ENCODE results near the gene GPR135. TPM values are rescaled to one million over a fixed set of nuclear protein-coding genes. Genes with fewer than 3 reads are reported as not detected.

Gene GPR135
- total and polyA plus RNA-seq, 2 of the 13 experiments (the other 11 are each of a cell fraction or from before 2014, with no cell fraction given) = 0.46 to 1.3 TPM

DNA sequence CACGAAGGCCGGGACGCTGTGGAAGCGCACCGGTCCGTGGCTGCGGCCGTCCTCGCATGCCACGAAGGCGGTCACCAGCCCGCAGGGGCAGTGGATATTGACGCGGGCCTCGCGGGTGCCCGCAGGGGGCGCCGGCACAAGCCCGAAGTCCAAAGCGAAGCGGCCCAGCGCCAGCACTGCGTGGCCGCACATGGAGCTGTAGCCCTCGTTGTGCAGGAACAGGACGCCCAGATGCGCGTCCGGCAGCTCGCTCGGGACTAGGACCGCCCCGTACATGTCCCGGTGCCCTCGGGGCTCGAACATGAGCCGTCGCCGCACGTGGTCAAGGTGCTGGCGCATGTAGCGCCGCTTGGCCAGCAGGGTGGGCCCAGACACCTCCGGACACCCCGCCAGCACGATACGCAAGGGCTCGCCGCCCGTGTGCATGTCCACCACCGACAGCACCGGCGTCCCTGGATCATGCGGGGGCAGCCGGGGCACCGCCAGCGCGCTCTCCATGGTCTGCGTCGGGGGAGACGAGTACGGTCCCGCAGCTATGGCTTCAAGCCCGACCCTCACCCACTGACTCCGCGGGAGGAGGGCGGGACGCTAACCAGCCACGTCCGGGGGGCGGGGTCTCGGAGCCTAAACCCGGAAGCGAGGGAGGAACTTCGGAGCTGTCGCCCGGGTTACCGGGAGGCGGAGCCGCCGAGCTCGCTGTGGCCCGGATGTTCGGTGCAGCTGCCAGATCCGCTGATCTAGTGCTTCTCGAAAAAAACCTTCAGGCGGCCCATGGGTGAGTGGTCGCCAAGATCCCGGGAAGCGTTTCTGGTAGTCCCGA, 18.8 kb upstream of the GPR135 start, which contains the start of the genes JKAMP and L3HYPDH (continued):
- no peak; the same call in 1 of the 2 replicates for TF ChIP-seq SIN3B (IDR thresholded peaks at IDR 0.05; ENCODE audit: low read length)
- TF ChIP-seq, protein P1, sequence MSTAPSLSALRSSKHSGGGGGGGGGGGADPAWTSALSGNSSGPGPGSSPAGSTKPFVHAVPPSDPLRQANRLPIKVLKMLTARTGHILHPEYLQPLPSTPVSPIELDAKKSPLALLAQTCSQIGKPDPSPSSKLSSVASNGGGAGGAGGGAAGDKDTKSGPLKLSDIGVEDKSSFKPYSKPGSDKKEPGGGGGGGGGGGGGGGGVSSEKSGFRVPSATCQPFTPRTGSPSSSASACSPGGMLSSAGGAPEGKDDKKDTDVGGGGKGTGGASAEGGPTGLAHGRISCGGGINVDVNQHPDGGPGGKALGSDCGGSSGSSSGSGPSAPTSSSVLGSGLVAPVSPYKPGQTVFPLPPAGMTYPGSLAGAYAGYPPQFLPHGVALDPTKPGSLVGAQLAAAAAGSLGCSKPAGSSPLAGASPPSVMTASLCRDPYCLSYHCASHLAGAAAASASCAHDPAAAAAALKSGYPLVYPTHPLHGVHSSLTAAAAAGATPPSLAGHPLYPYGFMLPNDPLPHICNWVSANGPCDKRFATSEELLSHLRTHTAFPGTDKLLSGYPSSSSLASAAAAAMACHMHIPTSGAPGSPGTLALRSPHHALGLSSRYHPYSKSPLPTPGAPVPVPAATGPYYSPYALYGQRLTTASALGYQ (CRISPR knock-in tag; IDR thresholded peaks at IDR 0.05) = peak; percentile 78
- peak; percentile 85 for TF ChIP-seq ARNTL (CRISPR knock-in tag; IDR thresholded peaks at IDR 0.05)
- TF ChIP-seq PITX1 (CRISPR knock-in tag; IDR thresholded peaks at IDR 0.05) = peak; percentile 91
- TF ChIP-seq, protein P2, sequence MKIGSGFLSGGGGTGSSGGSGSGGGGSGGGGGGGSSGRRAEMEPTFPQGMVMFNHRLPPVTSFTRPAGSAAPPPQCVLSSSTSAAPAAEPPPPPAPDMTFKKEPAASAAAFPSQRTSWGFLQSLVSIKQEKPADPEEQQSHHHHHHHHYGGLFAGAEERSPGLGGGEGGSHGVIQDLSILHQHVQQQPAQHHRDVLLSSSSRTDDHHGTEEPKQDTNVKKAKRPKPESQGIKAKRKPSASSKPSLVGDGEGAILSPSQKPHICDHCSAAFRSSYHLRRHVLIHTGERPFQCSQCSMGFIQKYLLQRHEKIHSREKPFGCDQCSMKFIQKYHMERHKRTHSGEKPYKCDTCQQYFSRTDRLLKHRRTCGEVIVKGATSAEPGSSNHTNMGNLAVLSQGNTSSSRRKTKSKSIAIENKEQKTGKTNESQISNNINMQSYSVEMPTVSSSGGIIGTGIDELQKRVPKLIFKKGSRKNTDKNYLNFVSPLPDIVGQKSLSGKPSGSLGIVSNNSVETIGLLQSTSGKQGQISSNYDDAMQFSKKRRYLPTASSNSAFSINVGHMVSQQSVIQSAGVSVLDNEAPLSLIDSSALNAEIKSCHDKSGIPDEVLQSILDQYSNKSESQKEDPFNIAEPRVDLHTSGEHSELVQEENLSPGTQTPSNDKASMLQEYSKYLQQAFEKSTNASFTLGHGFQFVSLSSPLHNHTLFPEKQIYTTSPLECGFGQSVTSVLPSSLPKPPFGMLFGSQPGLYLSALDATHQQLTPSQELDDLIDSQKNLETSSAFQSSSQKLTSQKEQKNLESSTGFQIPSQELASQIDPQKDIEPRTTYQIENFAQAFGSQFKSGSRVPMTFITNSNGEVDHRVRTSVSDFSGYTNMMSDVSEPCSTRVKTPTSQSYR (CRISPR knock-in tag; IDR thresholded peaks at IDR 0.05; ENCODE audit: borderline replicate concordance) = peak; percentile 27; the same call in 1 of the 2 replicates
- TF ChIP-seq, protein P3, sequence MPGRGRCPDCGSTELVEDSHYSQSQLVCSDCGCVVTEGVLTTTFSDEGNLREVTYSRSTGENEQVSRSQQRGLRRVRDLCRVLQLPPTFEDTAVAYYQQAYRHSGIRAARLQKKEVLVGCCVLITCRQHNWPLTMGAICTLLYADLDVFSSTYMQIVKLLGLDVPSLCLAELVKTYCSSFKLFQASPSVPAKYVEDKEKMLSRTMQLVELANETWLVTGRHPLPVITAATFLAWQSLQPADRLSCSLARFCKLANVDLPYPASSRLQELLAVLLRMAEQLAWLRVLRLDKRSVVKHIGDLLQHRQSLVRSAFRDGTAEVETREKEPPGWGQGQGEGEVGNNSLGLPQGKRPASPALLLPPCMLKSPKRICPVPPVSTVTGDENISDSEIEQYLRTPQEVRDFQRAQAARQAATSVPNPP (CRISPR knock-in tag; IDR thresholded peaks at IDR 0.05) = peak; percentile 69; the same call in 1 of the 2 replicates
- TF ChIP-seq, protein P4, sequence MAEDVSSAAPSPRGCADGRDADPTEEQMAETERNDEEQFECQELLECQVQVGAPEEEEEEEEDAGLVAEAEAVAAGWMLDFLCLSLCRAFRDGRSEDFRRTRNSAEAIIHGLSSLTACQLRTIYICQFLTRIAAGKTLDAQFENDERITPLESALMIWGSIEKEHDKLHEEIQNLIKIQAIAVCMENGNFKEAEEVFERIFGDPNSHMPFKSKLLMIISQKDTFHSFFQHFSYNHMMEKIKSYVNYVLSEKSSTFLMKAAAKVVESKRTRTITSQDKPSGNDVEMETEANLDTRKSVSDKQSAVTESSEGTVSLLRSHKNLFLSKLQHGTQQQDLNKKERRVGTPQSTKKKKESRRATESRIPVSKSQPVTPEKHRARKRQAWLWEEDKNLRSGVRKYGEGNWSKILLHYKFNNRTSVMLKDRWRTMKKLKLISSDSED (CRISPR knock-in tag; IDR thresholded peaks at IDR 0.05) = peak; percentile 98
- TF ChIP-seq HNRNPLL (IDR thresholded peaks at IDR 0.05; ENCODE audit: low read depth, low read length, poor library complexity, severe bottlenecking) = peak; percentile 88
- TF ChIP-seq ZNF670 (CRISPR knock-in tag; IDR thresholded peaks at IDR 0.05; ENCODE audit: borderline replicate concordance) = peak; percentile 86
- peak; percentile 87; the same call in 1 of the 2 replicates for TF ChIP-seq KLF13 (CRISPR knock-in tag; IDR thresholded peaks at IDR 0.05)
- TF ChIP-seq, protein P5, sequence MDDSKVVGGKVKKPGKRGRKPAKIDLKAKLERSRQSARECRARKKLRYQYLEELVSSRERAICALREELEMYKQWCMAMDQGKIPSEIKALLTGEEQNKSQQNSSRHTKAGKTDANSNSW (CRISPR knock-in tag; IDR thresholded peaks at IDR 0.05; ENCODE audit: borderline replicate concordance) = peak; percentile 90; the same call in 1 of the 2 replicates
- peak; percentile 60; the same call in 1 of the 2 replicates for TF ChIP-seq ZNF660 (CRISPR knock-in tag; IDR thresholded peaks at IDR 0.05; ENCODE audit: borderline replicate concordance, low read depth)
- peak; percentile 39; the same call in 1 of the 2 replicates for TF ChIP-seq WIZ (CRISPR knock-in tag; IDR thresholded peaks at IDR 0.05)
- no peak; the same call in 1 of the 2 replicates for TF ChIP-seq STAT5B (CRISPR knock-in tag; IDR thresholded peaks at IDR 0.05)
- TF ChIP-seq, protein P6, sequence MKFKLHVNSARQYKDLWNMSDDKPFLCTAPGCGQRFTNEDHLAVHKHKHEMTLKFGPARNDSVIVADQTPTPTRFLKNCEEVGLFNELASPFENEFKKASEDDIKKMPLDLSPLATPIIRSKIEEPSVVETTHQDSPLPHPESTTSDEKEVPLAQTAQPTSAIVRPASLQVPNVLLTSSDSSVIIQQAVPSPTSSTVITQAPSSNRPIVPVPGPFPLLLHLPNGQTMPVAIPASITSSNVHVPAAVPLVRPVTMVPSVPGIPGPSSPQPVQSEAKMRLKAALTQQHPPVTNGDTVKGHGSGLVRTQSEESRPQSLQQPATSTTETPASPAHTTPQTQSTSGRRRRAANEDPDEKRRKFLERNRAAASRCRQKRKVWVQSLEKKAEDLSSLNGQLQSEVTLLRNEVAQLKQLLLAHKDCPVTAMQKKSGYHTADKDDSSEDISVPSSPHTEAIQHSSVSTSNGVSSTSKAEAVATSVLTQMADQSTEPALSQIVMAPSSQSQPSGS (CRISPR knock-in tag; IDR thresholded peaks at IDR 0.05) = no peak; the same call in 1 of the 2 replicates
- TF ChIP-seq, protein P7, sequence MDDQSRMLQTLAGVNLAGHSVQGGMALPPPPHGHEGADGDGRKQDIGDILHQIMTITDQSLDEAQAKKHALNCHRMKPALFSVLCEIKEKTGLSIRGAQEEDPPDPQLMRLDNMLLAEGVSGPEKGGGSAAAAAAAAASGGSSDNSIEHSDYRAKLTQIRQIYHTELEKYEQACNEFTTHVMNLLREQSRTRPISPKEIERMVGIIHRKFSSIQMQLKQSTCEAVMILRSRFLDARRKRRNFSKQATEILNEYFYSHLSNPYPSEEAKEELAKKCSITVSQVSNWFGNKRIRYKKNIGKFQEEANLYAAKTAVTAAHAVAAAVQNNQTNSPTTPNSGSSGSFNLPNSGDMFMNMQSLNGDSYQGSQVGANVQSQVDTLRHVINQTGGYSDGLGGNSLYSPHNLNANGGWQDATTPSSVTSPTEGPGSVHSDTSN (CRISPR knock-in tag; IDR thresholded peaks at IDR 0.05; ENCODE audit: borderline replicate concordance) = peak; percentile 90
- TF ChIP-seq ARHGAP35 (CRISPR knock-in tag; IDR thresholded peaks at IDR 0.05; ENCODE audit: borderline replicate concordance) = peak; percentile 83; the same call in 1 of the 2 replicates

Data from HepG2 (cell line).